Fibroblast of skin of left quadriceps (primary cell): Measurements from ENCODE around the gene DGKB.
A peak's percentile ranks its signal among the peaks of the same experiment; 100 is the strongest.
"Not testable (repeated sequence)": the region's sequence is repeated elsewhere in the genome, so short reads cannot be mapped to it uniquely, and the experiment has no call there.

Source experiments
- DNase-seq, 2 experiments: peaks; one replicate each; pipeline ENCODE4 v3.0.0-alpha.2; 2013; ENCODE audit warnings: low read depth in 2 of 2

DGKB gene

GRCh38 chr7:14458846-14459245, 443.7 kb downstream of the DGKB start:
- not testable (repeated sequence) for DNase-seq

- DNase-seq, result peak; percentile 50 to 60
Measured at GRCh38 chr7:14457568-14458453, 444.7 kb downstream of the DGKB start.

GRCh38 chr7:14449291-14449690, 453.3 kb downstream of the DGKB start:
- DNase-seq, result no peak

- DNase-seq, result no peak
Measured at GRCh38 chr7:14446829-14447228, 455.7 kb downstream of the DGKB start.

GRCh38 chr7:14446219-14446618, 456.3 kb downstream of the DGKB start:
- no peak for DNase-seq

- no peak for DNase-seq
Measured at GRCh38 chr7:14438366-14438765, 464.2 kb downstream of the DGKB start.

- DNase-seq, result no peak
Measured at GRCh38 chr7:14436878-14437277, 465.7 kb downstream of the DGKB start.

- DNase-seq, result no peak
Measured at GRCh38 chr7:14432924-14433323, 469.6 kb downstream of the DGKB start.

GRCh38 chr7:14430926-14431325, 471.6 kb downstream of the DGKB start:
- DNase-seq, result no peak

- no peak for DNase-seq
Measured at GRCh38 chr7:14425559-14425958, 477.0 kb downstream of the DGKB start.

GRCh38 chr7:14424675-14425074, 477.9 kb downstream of the DGKB start:
- no peak for DNase-seq

- no peak for DNase-seq
Measured at GRCh38 chr7:14420768-14421167, 481.8 kb downstream of the DGKB start.

- DNase-seq, result no peak
Measured at GRCh38 chr7:14419531-14419930, 483.0 kb downstream of the DGKB start.

- DNase-seq, result no peak
Measured at GRCh38 chr7:14418633-14419032, 483.9 kb downstream of the DGKB start.

- no peak for DNase-seq
Measured at GRCh38 chr7:14414274-14414986, 488.1 kb downstream of the DGKB start.

GRCh38 chr7:14407246-14408015, 495.1 kb downstream of the DGKB start:
- no peak for DNase-seq

GRCh38 chr7:14403587-14403986, 499.0 kb downstream of the DGKB start:
- no peak for DNase-seq

GRCh38 chr7:14400271-14400670, 502.3 kb downstream of the DGKB start:
- no peak for DNase-seq

GRCh38 chr7:14398526-14398925, 504.0 kb downstream of the DGKB start:
- no peak for DNase-seq

- DNase-seq, result no peak
Measured at GRCh38 chr7:14395860-14396259, 506.7 kb downstream of the DGKB start.

GRCh38 chr7:14394786-14395185, 507.8 kb downstream of the DGKB start:
- no peak for DNase-seq

GRCh38 chr7:14389595-14389994, 513.0 kb downstream of the DGKB start:
- no peak for DNase-seq
